Measurements from ENCODE around the gene WDPCP.

- TF ChIP-seq CTCF (IDR thresholded peaks at IDR 0.05 in 2 of 3, conservative IDR thresholded peaks at IDR 0.05 in 1 of 3; ENCODE audit: control insufficient read depth in 2 of 3, extremely low read depth in 1 of 3, insufficient read depth in 1 of 3, low read depth in 3 of 3, low read length in 3 of 3) (no peak), IKZF1 (conservative IDR thresholded peaks at IDR 0.05) (no peak), SP1 (IDR thresholded peaks at IDR 0.05; ENCODE audit: low read depth, low read length) (no peak), CBX5 (IDR thresholded peaks at IDR 0.05; ENCODE audit: low read depth) (no peak), BRCA1 (IDR thresholded peaks at IDR 0.05; ENCODE audit: low read depth, low read length) (no peak), CREB1 (IDR thresholded peaks at IDR 0.05; ENCODE audit: low read depth) (no peak), ZZZ3 (IDR thresholded peaks at IDR 0.05; ENCODE audit: control insufficient read depth, insufficient read length, low read depth) (no peak), EZH2 (IDR thresholded peaks at IDR 0.05; ENCODE audit: borderline replicate concordance, control insufficient read depth, low read depth, low read length) (no peak), POLR2A (IDR thresholded peaks at IDR 0.05; ENCODE audit: low read depth, low read length) (no peak), ETV6 (conservative IDR thresholded peaks at IDR 0.05 in 1 of 2, IDR thresholded peaks at IDR 0.05 in 1 of 2; ENCODE audit: borderline replicate concordance in 1 of 2, low read depth in 1 of 2) (no peak), HDGF (IDR thresholded peaks at IDR 0.05) (no peak), CREM (IDR thresholded peaks at IDR 0.05; ENCODE audit: low read depth) (no peak)
- TF ChIP-seq, protein P1, sequence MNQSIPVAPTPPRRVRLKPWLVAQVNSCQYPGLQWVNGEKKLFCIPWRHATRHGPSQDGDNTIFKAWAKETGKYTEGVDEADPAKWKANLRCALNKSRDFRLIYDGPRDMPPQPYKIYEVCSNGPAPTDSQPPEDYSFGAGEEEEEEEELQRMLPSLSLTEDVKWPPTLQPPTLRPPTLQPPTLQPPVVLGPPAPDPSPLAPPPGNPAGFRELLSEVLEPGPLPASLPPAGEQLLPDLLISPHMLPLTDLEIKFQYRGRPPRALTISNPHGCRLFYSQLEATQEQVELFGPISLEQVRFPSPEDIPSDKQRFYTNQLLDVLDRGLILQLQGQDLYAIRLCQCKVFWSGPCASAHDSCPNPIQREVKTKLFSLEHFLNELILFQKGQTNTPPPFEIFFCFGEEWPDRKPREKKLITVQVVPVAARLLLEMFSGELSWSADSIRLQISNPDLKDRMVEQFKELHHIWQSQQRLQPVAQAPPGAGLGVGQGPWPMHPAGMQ (IDR thresholded peaks at IDR 0.05; ENCODE audit: borderline replicate concordance), result no peak
- TF ChIP-seq, protein P2, sequence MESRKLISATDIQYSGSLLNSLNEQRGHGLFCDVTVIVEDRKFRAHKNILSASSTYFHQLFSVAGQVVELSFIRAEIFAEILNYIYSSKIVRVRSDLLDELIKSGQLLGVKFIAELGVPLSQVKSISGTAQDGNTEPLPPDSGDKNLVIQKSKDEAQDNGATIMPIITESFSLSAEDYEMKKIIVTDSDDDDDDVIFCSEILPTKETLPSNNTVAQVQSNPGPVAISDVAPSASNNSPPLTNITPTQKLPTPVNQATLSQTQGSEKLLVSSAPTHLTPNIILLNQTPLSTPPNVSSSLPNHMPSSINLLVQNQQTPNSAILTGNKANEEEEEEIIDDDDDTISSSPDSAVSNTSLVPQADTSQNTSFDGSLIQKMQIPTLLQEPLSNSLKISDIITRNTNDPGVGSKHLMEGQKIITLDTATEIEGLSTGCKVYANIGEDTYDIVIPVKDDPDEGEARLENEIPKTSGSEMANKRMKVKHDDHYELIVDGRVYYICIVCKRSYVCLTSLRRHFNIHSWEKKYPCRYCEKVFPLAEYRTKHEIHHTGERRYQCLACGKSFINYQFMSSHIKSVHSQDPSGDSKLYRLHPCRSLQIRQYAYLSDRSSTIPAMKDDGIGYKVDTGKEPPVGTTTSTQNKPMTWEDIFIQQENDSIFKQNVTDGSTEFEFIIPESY (IDR thresholded peaks at IDR 0.05), result no peak
Measured at GRCh38 chr2:63596401-63596883, 8.2 kb upstream of the WDPCP start.
